Transverse colon (tissue), 4 donors: ENCODE measurements around the gene HYPK. TPM values are rescaled to one million over a fixed set of nuclear protein-coding genes. Genes with fewer than 3 reads are reported as not detected.

Experiments used
- DNase-seq: peaks from one replicate; pipeline ENCODE4 v3.0.0-alpha.2; 2019
- H3K27ac ChIP-seq, 4 donors: fragments of 200-600 bp; sonication (generic); 2 replicates each; pipeline ENCODE4 v1.5.1; 2016 to 2018; ENCODE audit warnings: inconsistent platforms in 4 of 4
- H3K27me3 ChIP-seq: fragments of 200-600 bp; sonication (generic); 2 replicates; pipeline ENCODE4 v1.5.1; 2017; ENCODE audit warnings: inconsistent platforms
- H3K36me3 ChIP-seq, 4 donors: fragments of 200-600 bp; sonication (generic); 2 replicates each; pipeline ENCODE4 v1.5.1; 2017 to 2019; ENCODE audit warnings: inconsistent platforms in 4 of 4
- H3K4me1 ChIP-seq, 4 donors: fragments of 200-600 bp; sonication (generic); 2 replicates each; pipeline ENCODE4 v1.5.1; 2017 to 2020; ENCODE audit warnings: inconsistent platforms in 4 of 4
- H3K4me3 ChIP-seq, 4 donors: fragments of 200-600 bp; sonication (generic); 1 replicate in 1 of 4; 2 replicates in 3 of 4; pipeline versions ENCODE4 v1.5.1 to v1.6.1; 2017 to 2019; ENCODE audit warnings: inconsistent platforms in 4 of 4
- H3K9me3 ChIP-seq, 2 donors: fragments of 200-600 bp; sonication (generic); 2 replicates each; pipeline ENCODE4 v1.5.1; 2017 to 2019; ENCODE audit warnings: inconsistent platforms in 2 of 2
- CTCF ChIP-seq, 5 experiments: fragments of 200-600 bp in 3 of 5; fragments of 450-650 bp in 2 of 5; sonication (generic) in 3 of 5; IDR thresholded peaks; 1 replicate in 2 of 5; 2 replicates in 3 of 5; pipeline ENCODE4 v1.5.1; 2016 to 2017; ENCODE audit warnings: antibody characterized with exemption in 5 of 5, inconsistent platforms in 3 of 5, mild to moderate bottlenecking in 2 of 5, moderate library complexity in 1 of 5
- EP300 ChIP-seq: sonication (generic); formaldehyde crosslinking; IDR thresholded peaks from one replicate; pipeline ENCODE4 v1.6.1; 2017; ENCODE audit warnings: antibody characterized with exemption, low read depth
- POLR2A ChIP-seq: fragments of 450-650 bp; IDR thresholded peaks from one replicate; pipeline ENCODE4 v1.6.1; 2016; ENCODE audit warnings: antibody characterized with exemption, mild to moderate bottlenecking, moderate library complexity
- POLR2AphosphoS5 ChIP-seq, 3 donors: sonication (generic); formaldehyde crosslinking; IDR thresholded peaks; one replicate each; pipeline ENCODE4 v1.6.1; 2016; ENCODE audit warnings: antibody characterized with exemption in 3 of 3
- WGBS, 2 donors: methylation state at CpG; one replicate each; pipeline ENCODE4 v1.1.5; 2018; ENCODE audit warnings: low coverage in 1 of 2; 5-methylcytosine and 5-hydroxymethylcytosine counted together
- in situ Hi-C, 4 donors: fragments of 200-750 bp; cut with MboI; loops; one replicate each; pipeline versions ENCODE4 v1.15.0 to v1.15.1; 2017; ENCODE audit warnings: low sequenced_read_pairs in 3 of 4, low pct_ligation_motif_present in 1 of 4, low pct_unique_long_range_greater_than_20kb in 1 of 4
- intact Hi-C: fragments of 100-400 bp; cut with DNase I; formaldehyde crosslinking; loops from one replicate; pipeline ENCODE4 v1.15.1; 2023; ENCODE audit warnings: low total_unique reads
- total RNA-seq, 4 donors: library from RNA; depleted of rRNA; stranded (reverse); fragments of >200 nt; gene quantifications; one replicate each; pipeline ENCODE4 v1.1.0, GENCODE V29; 2016

The HYPK gene
- total RNA-seq, 4 donors from 2014 or later = 10.6 to 41.1 (median 27.5) TPM

- Histone ChIP-seq H3K36me3 (peaks cover 0 to 15% (median 6%) of the 10 kb centered on the region in 4 donors), H3K4me3 (peak overlapping the region; percentile 74 to 94 (median 86)), H3K9me3 (no peaks in the 10 kb centered on the region), H3K27me3 (no peaks in the 10 kb centered on the region), H3K4me1 (peaks cover 31 to 53% (median 40%) of the 10 kb centered on the region in 4 donors), H3K27ac (peak overlapping the region; percentile 90 to 99 (median 97))
- TF ChIP-seq POLR2A (peak; percentile 61), EP300 (no peak), CTCF (IDR thresholded peaks at IDR 0.05) (peak in 2 of 5 experiments; percentile 29 to 59), POLR2AphosphoS5 (IDR thresholded peaks at IDR 0.05) (peak; percentile 37 to 74 (median 73))
- 0 to 2% methylated on average over 3 to 33 of the region's 33 CpGs for WGBS, 2 donors
- DNase-seq = peak; percentile 62
- in situ Hi-C loops = loop anchor here in 1 of 4 donors (25.0 kb wide), 1 partner anchor 306 kb away; the partner anchor contains the start of gene TP53BP1
- intact Hi-C loops = no loop called here
These were observed 7.5 kb upstream of the HYPK start for GRCh38 chr15:43792761-43793476.

- Histone ChIP-seq H3K36me3 (peaks cover 0 to 15% (median 6%) of the 10 kb centered on the region in 4 donors), H3K27ac (peak overlapping the region; percentile 90 to 99 (median 97)), H3K4me3 (peak overlapping the region in 3 of 4 donors; percentile 74 to 94 (median 90)), H3K9me3 (no peaks in the 10 kb centered on the region), H3K27me3 (no peaks in the 10 kb centered on the region), H3K4me1 (peaks cover 35 to 60% (median 46%) of the 10 kb centered on the region in 4 donors)
- intact Hi-C loops = no loop called here
- in situ Hi-C loops = loop anchor here in 1 of 4 donors (25.0 kb wide), 1 partner anchor 306 kb away; the partner anchor contains the start of gene TP53BP1
- no peak for TF ChIP-seq CTCF (IDR thresholded peaks at IDR 0.05)
- no peak for TF ChIP-seq EP300
- TF ChIP-seq POLR2AphosphoS5 (IDR thresholded peaks at IDR 0.05) = no peak
- no peak for TF ChIP-seq POLR2A
- 69% methylated on average over 10 of the region's 10 CpGs; no CpG with 5 or more reads in 1 of the 2 donors for WGBS, 2 donors
- no peak for DNase-seq
These were observed 6.8 kb upstream of the HYPK start for GRCh38 chr15:43793647-43794046.

GRCh38 chr15:43794269-43795037 is 5.9 kb upstream of the HYPK start:
- Histone ChIP-seq H3K27me3 (no peaks in the 10 kb centered on the region), H3K9me3 (no peaks in the 10 kb centered on the region), H3K27ac (peak overlapping the region; percentile 33 to 99 (median 97)), H3K4me3 (peak overlapping the region in 1 of 4 donors; percentile 94), H3K4me1 (peaks cover 38 to 68% (median 50%) of the 10 kb centered on the region in 4 donors), H3K36me3 (peaks cover 0 to 15% (median 6%) of the 10 kb centered on the region in 4 donors)
- intact Hi-C loops = no loop called here
- DNase-seq = no peak
- TF ChIP-seq POLR2AphosphoS5 (IDR thresholded peaks at IDR 0.05) = no peak
- no peak for TF ChIP-seq EP300
- no peak for TF ChIP-seq CTCF (IDR thresholded peaks at IDR 0.05)
- TF ChIP-seq POLR2A = no peak
- WGBS, 2 donors = 83 to 87% methylated on average over 3 to 9 of the region's 9 CpGs
- in situ Hi-C loops = loop anchor here in 1 of 4 donors (25.0 kb wide), 1 partner anchor 307 kb away; the partner anchor contains the start of gene TP53BP1

GRCh38 chr15:43795197-43795596 is 5.2 kb upstream of the HYPK start:
- no peak overlapping the region for H3K4me3 ChIP-seq
- TF ChIP-seq POLR2A = no peak
- TF ChIP-seq EP300 = no peak
- TF ChIP-seq POLR2AphosphoS5 (IDR thresholded peaks at IDR 0.05) = no peak
- no peak for TF ChIP-seq CTCF (IDR thresholded peaks at IDR 0.05)
- H3K9me3 ChIP-seq = no peaks in the 10 kb centered on the region
- peaks cover 45 to 75% (median 58%) of the 10 kb centered on the region in 4 donors for H3K4me1 ChIP-seq
- H3K27ac ChIP-seq = peak overlapping the region; percentile 9 to 99 (median 18)
- in situ Hi-C loops (loop anchor here in 1 of 4 donors (25.0 kb wide), 1 partner anchor 308 kb away; the partner anchor contains the start of gene TP53BP1), intact Hi-C loops (no loop called here)
- peaks cover 0 to 15% (median 6%) of the 10 kb centered on the region in 4 donors for H3K36me3 ChIP-seq
- WGBS, 2 donors = 80 to 88% methylated on average over 1 to 2 of the region's 2 CpGs
- DNase-seq = no peak
- no peaks in the 10 kb centered on the region for H3K27me3 ChIP-seq
